ENCODE results near the gene SLC5A5. TPM values are rescaled to one million over a fixed set of nuclear protein-coding genes. Genes with fewer than 3 reads are reported as not detected.
"Not testable (repeated sequence)": the region's sequence is repeated elsewhere in the genome, so short reads cannot be mapped to it uniquely, and the experiment has no call there.

SLC5A5 gene
- total and polyA plus RNA-seq, 10 of the 15 experiments (the other 5 are each of a cell fraction or from before 2014, with no cell fraction given), result 0.02 to 0.08 (median 0.05) TPM; not detected in 3

DNA sequence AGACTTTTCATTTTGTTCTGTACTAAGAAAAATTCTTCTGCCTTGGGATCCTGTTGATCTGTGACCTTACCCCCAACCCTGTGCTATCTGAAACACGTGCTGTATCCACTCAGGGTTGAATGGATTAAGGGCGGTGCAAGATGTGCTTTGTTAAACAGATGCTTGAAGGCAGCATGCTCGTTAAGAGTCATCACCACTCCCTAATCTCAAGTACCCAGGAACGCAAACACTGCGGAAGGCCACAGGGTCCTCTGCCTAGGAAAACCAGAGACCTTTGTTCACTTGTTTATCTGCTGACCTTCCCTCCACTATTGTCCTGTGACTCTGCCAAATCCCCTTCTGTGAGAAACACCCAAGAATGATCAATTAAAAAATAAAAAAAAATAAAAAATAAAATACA lies 47.4 kb downstream of the SLC5A5 start:
- H2AFZ ChIP-seq (ENCODE audit: control insufficient read depth, low read depth, low read length); H3K4me2 ChIP-seq (ENCODE audit: control insufficient read depth, insufficient read depth); ATAC-seq; H3K9me3 ChIP-seq (replicated peaks; ENCODE audit: control insufficient read depth, insufficient read depth, low read length); RAD21 ChIA-PET (ENCODE audit: unreplicated experiment); H3K4me1 ChIP-seq (ENCODE audit: control insufficient read depth, insufficient read depth, low read length); DNase-seq (ENCODE audit: low read depth, low spot score); H4K20me1 ChIP-seq (ENCODE audit: control insufficient read depth, insufficient read depth); intact Hi-C loops (cut with micrococcal nuclease; ENCODE audit: unreplicated experiment); FAIRE-seq; H3K9ac ChIP-seq (ENCODE audit: control insufficient read depth, insufficient read depth, low read length); SMC1A ChIA-PET (ENCODE audit: uncharacterized antibody, unreplicated experiment); H3K27ac ChIP-seq (ENCODE audit: control insufficient read depth, insufficient read depth); BruUV-seq (replicated peaks); H3K36me3 ChIP-seq (ENCODE audit: control insufficient read depth in 2 of 2, insufficient read depth in 2 of 2, low read length in 1 of 2); H3K4me3 ChIP-seq; H3K27me3 ChIP-seq (replicated peaks in 1 of 2; ENCODE audit: control insufficient read depth in 2 of 2, insufficient read depth in 2 of 2, low read length in 1 of 2); in situ Hi-C loops (cut with MboI); H3K79me2 ChIP-seq (ENCODE audit: control insufficient read depth, insufficient read depth, low read length): not testable (repeated sequence)
- ChIA-PET CTCF (interaction anchor here (0.7 to 1.8 kb wide), 2 partner anchors 13 to 60 kb away, joined by 5 to 6 read pairs; partner anchors contain the start of genes CCDC124 and RPL18A), POLR2A (interaction anchor here (0.6 to 1.0 kb wide), 2 partner anchors 13 to 81 kb away, joined by 3 to 7 read pairs; partner anchors contain the start of gene CCDC124)
- 53% methylated on average over 5 of the region's 5 CpGs for WGBS (ENCODE audit: insufficient coverage, insufficient replicate concordance, low lambda C conversion rate, missing lambda C conversion rate)

DNA sequence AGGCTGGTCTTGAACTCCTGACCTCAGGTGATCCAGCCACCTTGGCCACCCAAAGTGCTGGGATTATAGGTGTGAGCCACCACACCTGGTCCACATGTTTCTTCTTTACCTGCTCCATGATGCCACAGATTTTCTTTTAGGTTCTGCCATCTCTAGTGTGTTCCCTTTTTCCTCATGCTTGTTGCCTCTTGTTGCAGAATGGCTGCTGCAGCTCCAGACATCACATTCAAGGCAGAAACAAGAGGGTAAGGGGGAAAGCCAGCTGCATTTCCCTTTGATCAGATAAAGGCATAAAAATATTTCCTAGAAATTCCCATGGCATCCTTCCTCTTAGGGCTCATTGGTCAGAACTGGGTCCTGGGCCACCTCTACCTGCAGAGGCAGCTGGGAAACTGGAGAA lies 48.8 kb downstream of the SLC5A5 start:
- no peaks in the 10 kb centered on the region; the same call in 1 of the 2 replicates for H3K4me1 ChIP-seq (ENCODE audit: control insufficient read depth, insufficient read depth, low read length)
- no peaks in the 10 kb centered on the region; a peak in 1 of 4 replicates for H3K27me3 ChIP-seq (replicated peaks in 1 of 2; ENCODE audit: control insufficient read depth in 2 of 2, insufficient read depth in 2 of 2, low read length in 1 of 2)
- H3K9me3 ChIP-seq (replicated peaks; ENCODE audit: control insufficient read depth, insufficient read depth, low read length), result no peaks in the 10 kb centered on the region; the same call in 2 of the 3 replicates
- H3K4me3 ChIP-seq, result no peak overlapping the region
- H3K4me2 ChIP-seq (ENCODE audit: control insufficient read depth, insufficient read depth), result no peak overlapping the region
- DNase-seq (ENCODE audit: low read depth, low spot score) (no peak), FAIRE-seq (no peak), ATAC-seq (no peak)
- H4K20me1 ChIP-seq (ENCODE audit: control insufficient read depth, insufficient read depth), result no peaks in the 10 kb centered on the region
- BruUV-seq (replicated peaks), result no TSS peak
- H3K36me3 ChIP-seq (ENCODE audit: control insufficient read depth in 2 of 2, insufficient read depth in 2 of 2, low read length in 1 of 2), result no peaks in the 10 kb centered on the region
- intact Hi-C loops (cut with micrococcal nuclease; ENCODE audit: unreplicated experiment) (no loop called here), in situ Hi-C loops (cut with MboI) (no loop called here)
- no peaks in the 10 kb centered on the region for H3K79me2 ChIP-seq (ENCODE audit: control insufficient read depth, insufficient read depth, low read length)
- no peak overlapping the region for H3K27ac ChIP-seq (ENCODE audit: control insufficient read depth, insufficient read depth)
- SMC1A ChIA-PET (ENCODE audit: uncharacterized antibody, unreplicated experiment), result interaction anchor here (0.6 kb wide), 1 partner anchor 65 kb away, joined by 3 read pairs; no protein-coding TSS in a partner anchor
- POLR2A ChIA-PET, result interaction anchor here (0.6 kb wide), 1 partner anchor 58 kb away, joined by 3 read pairs; no protein-coding TSS in a partner anchor
- CTCF ChIA-PET, result interaction anchor here (1.8 kb wide), 1 partner anchor 61 kb away, joined by 5 read pairs; the partner anchor contains the start of gene RPL18A
- H2AFZ ChIP-seq (ENCODE audit: control insufficient read depth, low read depth, low read length), result no peak overlapping the region
- H3K9ac ChIP-seq (ENCODE audit: control insufficient read depth, insufficient read depth, low read length), result no peak overlapping the region
- RAD21 ChIA-PET (ENCODE audit: unreplicated experiment), result interaction anchor here (1.0 kb wide), 1 partner anchor 10 kb away, joined by 5 read pairs; no protein-coding TSS in a partner anchor
- TF ChIP-seq KAT2A (conservative IDR thresholded peaks at IDR 0.05; ENCODE audit: control insufficient read depth, low read depth, low read length), result no peak
- no peak for TF ChIP-seq PAX5 (IDR thresholded peaks at IDR 0.05; ENCODE audit: borderline replicate concordance, low read depth, low read length)
- no peak for TF ChIP-seq NFXL1 (IDR thresholded peaks at IDR 0.05; ENCODE audit: borderline replicate concordance)
- no peak for TF ChIP-seq TCF7 (IDR thresholded peaks at IDR 0.05; ENCODE audit: borderline replicate concordance)
- TF ChIP-seq BACH1 (IDR thresholded peaks at IDR 0.05; ENCODE audit: borderline replicate concordance), result no peak
- no peak for TF ChIP-seq NBN (IDR thresholded peaks at IDR 0.05)
- no peak for TF ChIP-seq EP300 (IDR thresholded peaks at IDR 0.05; ENCODE audit: borderline replicate concordance in 1 of 2, control insufficient read depth in 1 of 2, low read depth in 2 of 2, low read length in 2 of 2)
- TF ChIP-seq BRCA1 (IDR thresholded peaks at IDR 0.05; ENCODE audit: low read depth, low read length), result no peak
- no peak for TF ChIP-seq ATF7 (IDR thresholded peaks at IDR 0.05; ENCODE audit: low read depth)
- no peak for TF ChIP-seq SMC3 (IDR thresholded peaks at IDR 0.05; ENCODE audit: borderline replicate concordance, low read length)
- TF ChIP-seq MYB (IDR thresholded peaks at IDR 0.05; ENCODE audit: borderline replicate concordance, low read depth, low read length), result no peak
- TF ChIP-seq, protein P1, sequence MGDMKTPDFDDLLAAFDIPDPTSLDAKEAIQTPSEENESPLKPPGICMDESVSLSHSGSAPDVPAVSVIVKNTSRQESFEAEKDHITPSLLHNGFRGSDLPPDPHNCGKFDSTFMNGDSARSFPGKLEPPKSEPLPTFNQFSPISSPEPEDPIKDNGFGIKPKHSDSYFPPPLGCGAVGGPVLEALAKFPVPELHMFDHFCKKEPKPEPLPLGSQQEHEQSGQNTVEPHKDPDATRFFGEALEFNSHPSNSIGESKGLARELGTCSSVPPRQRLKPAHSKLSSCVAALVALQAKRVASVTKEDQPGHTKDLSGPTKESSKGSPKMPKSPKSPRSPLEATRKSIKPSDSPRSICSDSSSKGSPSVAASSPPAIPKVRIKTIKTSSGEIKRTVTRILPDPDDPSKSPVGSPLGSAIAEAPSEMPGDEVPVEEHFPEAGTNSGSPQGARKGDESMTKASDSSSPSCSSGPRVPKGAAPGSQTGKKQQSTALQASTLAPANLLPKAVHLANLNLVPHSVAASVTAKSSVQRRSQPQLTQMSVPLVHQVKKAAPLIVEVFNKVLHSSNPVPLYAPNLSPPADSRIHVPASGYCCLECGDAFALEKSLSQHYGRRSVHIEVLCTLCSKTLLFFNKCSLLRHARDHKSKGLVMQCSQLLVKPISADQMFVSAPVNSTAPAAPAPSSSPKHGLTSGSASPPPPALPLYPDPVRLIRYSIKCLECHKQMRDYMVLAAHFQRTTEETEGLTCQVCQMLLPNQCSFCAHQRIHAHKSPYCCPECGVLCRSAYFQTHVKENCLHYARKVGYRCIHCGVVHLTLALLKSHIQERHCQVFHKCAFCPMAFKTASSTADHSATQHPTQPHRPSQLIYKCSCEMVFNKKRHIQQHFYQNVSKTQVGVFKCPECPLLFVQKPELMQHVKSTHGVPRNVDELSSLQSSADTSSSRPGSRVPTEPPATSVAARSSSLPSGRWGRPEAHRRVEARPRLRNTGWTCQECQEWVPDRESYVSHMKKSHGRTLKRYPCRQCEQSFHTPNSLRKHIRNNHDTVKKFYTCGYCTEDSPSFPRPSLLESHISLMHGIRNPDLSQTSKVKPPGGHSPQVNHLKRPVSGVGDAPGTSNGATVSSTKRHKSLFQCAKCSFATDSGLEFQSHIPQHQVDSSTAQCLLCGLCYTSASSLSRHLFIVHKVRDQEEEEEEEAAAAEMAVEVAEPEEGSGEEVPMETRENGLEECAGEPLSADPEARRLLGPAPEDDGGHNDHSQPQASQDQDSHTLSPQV (IDR thresholded peaks at IDR 0.05), result no peak
- no peak for TF ChIP-seq HDGF (IDR thresholded peaks at IDR 0.05)
- TF ChIP-seq FOXK2 (IDR thresholded peaks at IDR 0.05), result no peak
- TF ChIP-seq SUZ12 (IDR thresholded peaks at IDR 0.05; ENCODE audit: unreplicated experiment), result no peak
- no peak for TF ChIP-seq SMAD5 (IDR thresholded peaks at IDR 0.05; ENCODE audit: low read depth)
